ENCODE measurements around the gene TPCN2. TPM values are rescaled to one million over a fixed set of nuclear protein-coding genes. Genes with fewer than 3 reads are reported as not detected.
A peak's percentile ranks its signal among the peaks of the same experiment; 100 is the strongest.

The TPCN2 gene
- total and polyA plus RNA-seq, 2 of the 4 experiments (the other 2 are of a cell fraction), result 3.4 to 8.0 TPM

DNA sequence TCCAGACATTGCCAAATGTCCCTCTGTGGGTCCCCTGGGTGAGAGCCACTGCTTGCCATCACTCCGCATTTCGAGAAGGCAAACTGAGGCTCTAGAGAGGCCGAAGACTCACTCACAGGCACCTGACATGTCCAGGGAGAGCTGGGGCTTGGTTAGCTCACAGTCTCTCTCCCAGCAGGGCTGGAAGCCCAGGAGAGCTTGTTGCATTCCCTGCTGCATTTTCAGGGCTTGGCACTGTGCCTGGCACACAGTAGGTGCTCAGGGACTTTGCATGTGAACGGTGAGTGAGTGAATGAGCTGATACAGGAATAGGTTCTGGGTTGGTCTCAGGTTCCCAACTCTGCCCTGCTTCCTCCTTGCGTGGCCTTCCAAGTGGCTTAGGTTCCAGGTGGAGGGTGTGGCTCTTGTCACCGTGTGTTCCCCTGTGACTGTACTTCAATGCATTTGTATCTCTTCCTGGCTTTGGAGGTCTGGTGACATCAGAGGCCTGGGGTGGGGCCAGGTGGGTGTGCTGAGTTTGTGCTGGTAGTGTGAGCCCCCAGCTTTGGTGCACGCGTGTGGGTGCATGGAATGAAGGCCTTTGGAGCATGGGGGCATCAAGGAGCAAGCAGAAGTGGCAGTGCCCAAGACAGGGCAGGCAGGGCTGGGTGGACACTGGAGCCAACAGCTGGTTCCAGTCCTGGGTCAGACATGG lies 88.6 kb downstream of the TPCN2 start:
- Histone ChIP-seq H3K9ac (ENCODE audit: low read depth, low read length) (no peak overlapping the region), H4K91ac (ENCODE audit: insufficient read depth, low read depth, low read length) (no peak overlapping the region), H3K9me3 (ENCODE audit: control insufficient read depth, insufficient read depth, low read length) (peaks cover 3% of the 10 kb centered on the region), H3K4me3 (ENCODE audit: insufficient read depth, low read depth, low read length) (no peak overlapping the region), H4K20me1 (ENCODE audit: insufficient read depth, low read length) (no peaks in the 10 kb centered on the region), H2BK15ac (ENCODE audit: low read depth, low read length) (no peak overlapping the region; the same call in 2 of the 3 replicates), H2AK5ac (ENCODE audit: low read depth, low read length) (peak overlapping the region; percentile 58; the same call in 1 of the 2 replicates), H2AFZ (replicated peaks; ENCODE audit: low read length, poor library complexity) (peak overlapping the region; percentile 10), H2BK5ac (ENCODE audit: low read depth, low read length, poor library complexity, severe bottlenecking) (no peak overlapping the region), H3K27ac (ENCODE audit: insufficient read depth, low read length) (no peak overlapping the region), H3K14ac (replicated peaks; ENCODE audit: low read depth, low read length) (no peak overlapping the region), H3K27me3 (ENCODE audit: control insufficient read depth, insufficient read depth, low read length) (no peaks in the 10 kb centered on the region), H4K5ac (ENCODE audit: low read depth, low read length) (no peak overlapping the region), H3K23ac (ENCODE audit: low read depth, low read length) (no peak overlapping the region), H3K18ac (ENCODE audit: low read depth, low read length) (no peak overlapping the region), H3K56ac (ENCODE audit: extremely low read depth, insufficient read depth, low read length) (no peak overlapping the region), H3K9me1 (ENCODE audit: insufficient read depth, low read length) (peaks cover 5% of the 10 kb centered on the region; the same call in 1 of the 2 replicates), H3K4me2 (ENCODE audit: low read depth, low read length) (no peak overlapping the region), H4K8ac (ENCODE audit: low read depth in 2 of 2, low read length in 2 of 2) (no peak overlapping the region), H3K4ac (ENCODE audit: low read depth, low read length) (0 out of 2 replicates have a peak overlapping the region, but pooled peaks have one; percentile 29), H2BK120ac (ENCODE audit: low read depth, low read length) (no peak overlapping the region), H3K36me3 (ENCODE audit: control insufficient read depth, insufficient read depth, low read length) (no peaks in the 10 kb centered on the region), H3K79me1 (ENCODE audit: low read depth in 1 of 2, low read length in 2 of 2) (no peaks in the 10 kb centered on the region), H2AK9ac (replicated peaks; ENCODE audit: low read depth, low read length, poor library complexity) (peak overlapping the region; percentile 37), H2BK20ac (ENCODE audit: low read depth, low read length) (no peak overlapping the region; the same call in 1 of the 2 replicates), H3K4me1 (ENCODE audit: control insufficient read depth, insufficient read depth, low read length) (peaks cover 2% of the 10 kb centered on the region; the same call in 1 of the 2 replicates)
- WGBS, 2 experiments (ENCODE audit: extremely low coverage in 2 of 2, insufficient read length in 1 of 2), result 87% methylated on average over 4 of the region's 8 CpGs; no CpG with 5 or more reads in 1 of the 2 experiments
- in situ Hi-C loops (cut with MboI; ENCODE audit: low sequenced_read_pairs) (no loop called here), intact Hi-C loops (cut with micrococcal nuclease) (loop anchor here (10.0 kb wide), 1 partner anchor 158 kb away; the partner anchor contains the start of gene MYEOV), dilution Hi-C loops (cut with HindIII; ENCODE audit: low sequenced_read_pairs, unreplicated experiment) (no loop called here)
- ATAC-seq (ENCODE audit: low read depth), result no peak
- ChIA-PET CTCF (no interaction called here), POLR2A (ENCODE audit: unreplicated experiment) (no interaction called here)
- no TSS peak for BruUV-seq (replicated peaks)
- no peak for DNase-seq
- TF ChIP-seq, protein P1, sequence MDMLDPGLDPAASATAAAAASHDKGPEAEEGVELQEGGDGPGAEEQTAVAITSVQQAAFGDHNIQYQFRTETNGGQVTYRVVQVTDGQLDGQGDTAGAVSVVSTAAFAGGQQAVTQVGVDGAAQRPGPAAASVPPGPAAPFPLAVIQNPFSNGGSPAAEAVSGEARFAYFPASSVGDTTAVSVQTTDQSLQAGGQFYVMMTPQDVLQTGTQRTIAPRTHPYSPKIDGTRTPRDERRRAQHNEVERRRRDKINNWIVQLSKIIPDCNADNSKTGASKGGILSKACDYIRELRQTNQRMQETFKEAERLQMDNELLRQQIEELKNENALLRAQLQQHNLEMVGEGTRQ (IDR thresholded peaks at IDR 0.05; ENCODE audit: low read depth, low read length), result no peak
- no peak for TF ChIP-seq CHD1 (IDR thresholded peaks at IDR 0.05; ENCODE audit: low read depth, low read length)
- TF ChIP-seq MXI1 (IDR thresholded peaks at IDR 0.05; ENCODE audit: borderline replicate concordance, low read depth, low read length), result no peak
- no peak for TF ChIP-seq CTCF (conservative IDR thresholded peaks at IDR 0.05; ENCODE audit: low read depth, low read length)
- TF ChIP-seq FOS (IDR thresholded peaks at IDR 0.05; ENCODE audit: low read depth, low read length), result no peak
- TF ChIP-seq, protein P2, sequence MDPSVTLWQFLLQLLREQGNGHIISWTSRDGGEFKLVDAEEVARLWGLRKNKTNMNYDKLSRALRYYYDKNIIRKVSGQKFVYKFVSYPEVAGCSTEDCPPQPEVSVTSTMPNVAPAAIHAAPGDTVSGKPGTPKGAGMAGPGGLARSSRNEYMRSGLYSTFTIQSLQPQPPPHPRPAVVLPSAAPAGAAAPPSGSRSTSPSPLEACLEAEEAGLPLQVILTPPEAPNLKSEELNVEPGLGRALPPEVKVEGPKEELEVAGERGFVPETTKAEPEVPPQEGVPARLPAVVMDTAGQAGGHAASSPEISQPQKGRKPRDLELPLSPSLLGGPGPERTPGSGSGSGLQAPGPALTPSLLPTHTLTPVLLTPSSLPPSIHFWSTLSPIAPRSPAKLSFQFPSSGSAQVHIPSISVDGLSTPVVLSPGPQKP (IDR thresholded peaks at IDR 0.05; ENCODE audit: borderline replicate concordance, low read depth, low read length), result no peak
- TF ChIP-seq POLR2A (IDR thresholded peaks at IDR 0.05; ENCODE audit: low read depth, low read length), result no peak
- no peak for TF ChIP-seq RCOR1 (IDR thresholded peaks at IDR 0.05; ENCODE audit: insufficient replicate concordance, low read length)

Data from IMR-90 (cell line).